HG02678 (cell line): ENCODE results near the gene ZSWIM2.
"Not testable (repeated sequence)": the region's sequence is repeated elsewhere in the genome, so short reads cannot be mapped to it uniquely, and the experiment has no call there.

Experiments
- ATAC-seq: cut with Tn5 transposase; IDR thresholded peaks from one replicate; pipeline ENCODE4 v1.9.1; 2021; ENCODE audit warnings: mild to moderate bottlenecking, moderate library complexity; ENCODE audit not compliant: unreplicated experiment

ZSWIM2 gene

GRCh38 chr2:186852508-186852907 is 3.5 kb upstream of the ZSWIM2 start:
- ATAC-seq, result no peak

- no peak for ATAC-seq
These were observed 6.6 kb downstream of the ZSWIM2 start for GRCh38 chr2:186842373-186842772.

- ATAC-seq, result no peak
These were observed 7.0 kb downstream of the ZSWIM2 start for GRCh38 chr2:186841940-186842339.

GRCh38 chr2:186835628-186836027 is 13.3 kb downstream of the ZSWIM2 start:
- no peak for ATAC-seq

GRCh38 chr2:186827862-186828492 is 21.0 kb downstream of the ZSWIM2 start:
- ATAC-seq, result no peak

GRCh38 chr2:186827411-186827810 is 21.6 kb downstream of the ZSWIM2 start:
- no peak for ATAC-seq

GRCh38 chr2:186822323-186822722 is 26.6 kb downstream of the ZSWIM2 start:
- no peak for ATAC-seq

- no peak for ATAC-seq
These were observed 28.7 kb downstream of the ZSWIM2 start for GRCh38 chr2:186820303-186820702.

GRCh38 chr2:186811760-186812159 is 37.2 kb downstream of the ZSWIM2 start:
- ATAC-seq, result not testable (repeated sequence)

- ATAC-seq, result no peak
These were observed 42.4 kb downstream of the ZSWIM2 start for GRCh38 chr2:186806591-186806990.

- not testable (repeated sequence) for ATAC-seq
These were observed 50.4 kb downstream of the ZSWIM2 start for GRCh38 chr2:186798604-186799003.

- ATAC-seq, result no peak
These were observed 64.0 kb downstream of the ZSWIM2 start for GRCh38 chr2:186784930-186785329.

- ATAC-seq, result no peak
These were observed 65.7 kb downstream of the ZSWIM2 start for GRCh38 chr2:186783254-186783653.

GRCh38 chr2:186780701-186781316 is 68.2 kb downstream of the ZSWIM2 start:
- ATAC-seq, result no peak
